Measurements from ENCODE around the gene ACACA. TPM values are rescaled to one million over a fixed set of nuclear protein-coding genes. Genes with fewer than 3 reads are reported as not detected.

ACACA gene
- total RNA-seq, 1 donor from 2014 or later, result 122 TPM

DNA sequence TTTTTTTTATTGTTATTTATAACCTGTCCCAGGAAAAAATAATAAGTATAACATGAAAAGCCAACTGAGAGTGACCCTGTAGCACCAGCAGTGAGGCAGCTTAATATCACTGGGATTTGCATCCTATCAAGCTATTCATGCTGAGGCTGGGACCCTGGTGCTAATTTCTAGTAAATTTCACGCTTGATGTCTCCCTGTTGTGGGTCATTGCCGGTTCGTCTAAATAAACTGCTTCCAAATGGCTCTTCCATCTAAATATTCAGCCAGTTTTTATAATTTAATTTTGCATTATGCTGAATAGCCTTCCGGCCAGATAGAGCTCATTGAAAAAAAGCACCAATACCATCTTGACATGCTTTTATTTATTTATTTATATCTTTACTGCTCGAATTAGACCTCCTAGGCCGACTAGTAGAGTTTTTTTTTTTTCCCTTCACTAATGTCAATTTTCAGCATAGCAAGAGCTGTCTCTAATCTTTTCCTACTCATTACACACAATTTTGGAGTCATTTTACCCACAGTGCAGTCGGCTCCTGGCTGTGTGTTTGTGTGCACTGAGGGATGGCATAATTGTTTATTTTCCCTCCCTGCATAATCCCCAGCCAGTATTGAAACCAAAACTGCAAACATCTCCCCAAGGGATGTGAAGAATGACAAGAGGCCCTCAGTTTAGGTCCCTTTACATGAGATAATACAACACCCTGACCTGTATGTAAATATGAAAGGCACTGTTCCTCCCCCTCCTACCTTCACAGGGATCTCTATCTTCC is 289.1 kb downstream of the ACACA start:
- peaks cover 4% of the 10 kb centered on the region for H3K4me1 Mint-ChIP-seq
- DNase-seq, result no peak
- peaks cover 32% of the 10 kb centered on the region for H3K36me3 Mint-ChIP-seq (ENCODE audit: low read depth)
- H3K4me3 Mint-ChIP-seq, result no peak overlapping the region
- intact Hi-C loops (cut with micrococcal nuclease), result no loop called here
- no peaks in the 10 kb centered on the region for H3K9me3 Mint-ChIP-seq
- H3K27ac Mint-ChIP-seq, result no peak overlapping the region
- H3K27me3 Mint-ChIP-seq, result no peaks in the 10 kb centered on the region

DNA sequence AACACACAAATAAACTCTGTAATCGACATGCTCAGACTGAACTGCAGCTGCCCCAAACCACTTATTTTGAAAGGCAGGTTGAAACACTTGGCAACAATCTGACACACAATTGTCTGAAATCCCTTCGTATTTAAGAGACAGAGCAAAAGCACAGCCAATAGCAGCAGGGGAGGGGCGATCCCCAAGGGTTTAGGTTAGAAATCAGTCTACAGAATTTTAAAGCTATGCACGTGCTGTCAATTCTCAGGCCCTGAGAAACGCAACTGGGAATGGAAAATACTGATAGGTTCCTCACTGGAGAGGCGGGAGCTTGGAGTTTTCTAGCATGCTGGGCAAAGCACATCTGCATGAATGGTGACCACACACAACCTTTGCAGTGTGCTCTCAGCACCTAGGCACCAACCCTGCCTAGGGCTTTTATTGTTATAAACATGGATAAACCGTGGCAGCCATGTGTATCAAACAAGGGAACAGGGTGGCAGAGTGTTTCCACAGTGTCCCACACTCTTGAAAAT is 289.9 kb downstream of the ACACA start:
- Mint-ChIP-seq H3K4me3 (no peak overlapping the region), H3K9me3 (no peaks in the 10 kb centered on the region), H3K36me3 (ENCODE audit: low read depth) (peaks cover 26% of the 10 kb centered on the region), H3K27me3 (no peaks in the 10 kb centered on the region), H3K27ac (no peak overlapping the region), H3K4me1 (peaks cover 4% of the 10 kb centered on the region)
- intact Hi-C loops (cut with micrococcal nuclease), result no loop called here
- DNase-seq, result no peak

DNA sequence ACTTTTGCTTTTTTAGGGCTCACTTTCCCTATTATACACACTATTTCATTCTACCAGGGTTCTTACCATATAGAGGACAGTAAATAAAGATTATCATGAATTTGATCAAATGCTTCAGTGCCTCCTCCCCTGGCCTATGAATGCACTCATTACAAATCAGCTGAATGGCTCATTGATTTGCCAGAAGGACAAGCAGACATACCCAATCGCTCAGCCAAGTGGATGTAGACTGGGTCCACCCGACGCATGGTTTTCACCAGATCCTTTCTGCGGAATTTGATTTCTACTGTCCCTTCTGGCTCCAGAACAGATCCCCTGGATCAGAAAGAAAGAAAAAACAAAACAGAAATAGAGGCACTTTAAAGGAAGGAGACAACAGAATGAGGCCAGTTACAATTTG is 295.3 kb downstream of the ACACA start:
- no peak overlapping the region for H3K4me3 Mint-ChIP-seq
- H3K9me3 Mint-ChIP-seq, result no peaks in the 10 kb centered on the region
- H3K36me3 Mint-ChIP-seq (ENCODE audit: low read depth), result peaks cover 28% of the 10 kb centered on the region
- no peaks in the 10 kb centered on the region for H3K4me1 Mint-ChIP-seq
- no peak for DNase-seq
- intact Hi-C loops (cut with micrococcal nuclease), result no loop called here
- no peaks in the 10 kb centered on the region for H3K27me3 Mint-ChIP-seq
- no peak overlapping the region for H3K27ac Mint-ChIP-seq

DNA sequence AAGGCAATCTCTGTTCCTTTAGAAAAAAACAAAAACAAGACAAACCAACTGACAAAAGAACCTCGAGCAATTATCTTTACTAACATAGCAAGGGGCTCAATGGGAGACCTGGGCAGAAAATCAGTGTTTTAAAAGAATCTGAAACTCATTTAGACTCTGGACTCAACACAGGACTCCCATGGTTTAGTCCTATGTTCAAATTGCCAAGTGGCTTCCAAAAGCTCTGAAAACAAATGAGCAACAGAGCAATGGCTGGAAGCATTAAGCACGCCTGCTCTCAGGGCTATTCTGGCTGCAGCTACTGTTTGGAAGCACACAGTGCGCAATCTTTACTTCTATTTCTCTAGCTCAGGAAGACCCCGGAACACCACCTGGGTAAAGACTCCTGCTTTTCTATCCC is 295.9 kb downstream of the ACACA start:
- peaks cover 29% of the 10 kb centered on the region for H3K36me3 Mint-ChIP-seq (ENCODE audit: low read depth)
- H3K27ac Mint-ChIP-seq, result no peak overlapping the region
- intact Hi-C loops (cut with micrococcal nuclease), result no loop called here
- no peak for DNase-seq
- no peaks in the 10 kb centered on the region for H3K27me3 Mint-ChIP-seq
- no peaks in the 10 kb centered on the region for H3K4me1 Mint-ChIP-seq
- H3K4me3 Mint-ChIP-seq, result no peak overlapping the region
- no peaks in the 10 kb centered on the region for H3K9me3 Mint-ChIP-seq

DNA sequence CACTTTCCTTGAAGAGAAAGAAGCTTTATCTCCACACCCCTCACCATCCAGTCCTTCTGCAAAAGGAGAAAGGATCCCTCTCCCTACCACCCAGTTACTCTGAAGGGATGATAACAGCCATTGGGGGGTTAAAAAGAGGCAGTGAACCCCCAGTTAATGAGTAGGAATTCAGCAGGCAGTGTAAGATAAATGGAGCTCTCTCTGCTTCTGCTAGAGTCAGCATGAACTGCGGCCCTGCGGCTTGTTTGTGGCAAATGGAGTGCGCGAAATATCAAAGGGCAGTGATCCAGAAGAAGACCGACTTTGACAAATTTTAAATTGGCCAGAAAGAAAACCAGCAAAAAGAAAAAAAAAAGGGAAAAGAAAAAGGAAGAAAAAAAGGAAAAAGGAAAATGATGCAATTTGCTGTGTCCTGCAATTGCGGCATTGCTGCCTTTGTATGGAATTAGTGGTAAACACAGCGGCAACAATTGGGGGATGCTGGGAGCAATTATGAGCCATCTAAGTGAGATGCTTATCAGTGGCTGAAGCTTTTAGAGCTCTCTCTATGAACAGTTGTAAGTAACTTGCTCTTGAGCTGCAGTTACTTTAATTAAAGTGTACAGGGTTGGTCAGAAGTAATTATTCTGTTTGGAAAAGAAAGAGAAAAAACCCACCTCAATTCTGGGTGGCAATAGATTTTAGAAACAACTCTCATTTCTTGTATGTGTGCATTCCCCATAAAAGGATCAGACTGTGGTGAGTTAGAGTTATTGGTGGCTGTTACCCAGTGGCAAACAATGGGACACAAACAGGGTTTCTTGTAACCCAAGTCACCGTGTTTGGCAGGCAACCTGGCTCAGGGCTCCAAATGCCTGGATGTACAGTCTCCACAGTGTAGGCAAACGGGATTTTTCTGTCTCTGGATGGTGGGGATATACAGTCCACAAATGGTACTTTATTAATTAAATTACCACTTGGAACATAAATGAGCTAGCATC is 296.6 kb downstream of the ACACA start:
- H3K27ac Mint-ChIP-seq, result no peak overlapping the region
- no peaks in the 10 kb centered on the region for H3K4me1 Mint-ChIP-seq
- H3K36me3 Mint-ChIP-seq (ENCODE audit: low read depth), result peaks cover 30% of the 10 kb centered on the region
- no peak overlapping the region for H3K4me3 Mint-ChIP-seq
- intact Hi-C loops (cut with micrococcal nuclease), result no loop called here
- no peak for DNase-seq
- no peaks in the 10 kb centered on the region for H3K9me3 Mint-ChIP-seq
- H3K27me3 Mint-ChIP-seq, result no peaks in the 10 kb centered on the region

DNA sequence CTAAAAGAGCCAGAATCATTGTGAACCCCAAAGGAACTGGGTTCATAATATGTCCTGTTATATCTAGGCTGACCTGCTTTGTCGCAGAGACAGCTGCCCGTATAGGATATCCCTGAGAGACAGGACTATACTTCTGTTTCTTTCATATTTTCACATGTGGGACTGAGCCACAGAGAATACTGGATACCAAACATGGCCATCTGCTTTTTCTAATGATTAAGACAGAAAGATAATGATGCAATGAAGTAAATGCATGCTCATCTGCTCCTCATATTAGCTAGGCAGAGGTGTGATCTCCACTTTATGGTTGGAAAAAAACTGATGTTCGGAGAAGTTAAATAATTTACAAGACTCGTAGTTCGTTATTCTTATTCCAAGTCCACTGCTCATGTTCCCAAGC is 297.5 kb downstream of the ACACA start:
- H3K4me3 Mint-ChIP-seq, result no peak overlapping the region
- peaks cover 28% of the 10 kb centered on the region for H3K36me3 Mint-ChIP-seq (ENCODE audit: low read depth)
- H3K4me1 Mint-ChIP-seq, result no peaks in the 10 kb centered on the region
- H3K9me3 Mint-ChIP-seq, result no peaks in the 10 kb centered on the region
- intact Hi-C loops (cut with micrococcal nuclease), result no loop called here
- no peak for DNase-seq
- no peak overlapping the region for H3K27ac Mint-ChIP-seq
- no peaks in the 10 kb centered on the region for H3K27me3 Mint-ChIP-seq

DNA sequence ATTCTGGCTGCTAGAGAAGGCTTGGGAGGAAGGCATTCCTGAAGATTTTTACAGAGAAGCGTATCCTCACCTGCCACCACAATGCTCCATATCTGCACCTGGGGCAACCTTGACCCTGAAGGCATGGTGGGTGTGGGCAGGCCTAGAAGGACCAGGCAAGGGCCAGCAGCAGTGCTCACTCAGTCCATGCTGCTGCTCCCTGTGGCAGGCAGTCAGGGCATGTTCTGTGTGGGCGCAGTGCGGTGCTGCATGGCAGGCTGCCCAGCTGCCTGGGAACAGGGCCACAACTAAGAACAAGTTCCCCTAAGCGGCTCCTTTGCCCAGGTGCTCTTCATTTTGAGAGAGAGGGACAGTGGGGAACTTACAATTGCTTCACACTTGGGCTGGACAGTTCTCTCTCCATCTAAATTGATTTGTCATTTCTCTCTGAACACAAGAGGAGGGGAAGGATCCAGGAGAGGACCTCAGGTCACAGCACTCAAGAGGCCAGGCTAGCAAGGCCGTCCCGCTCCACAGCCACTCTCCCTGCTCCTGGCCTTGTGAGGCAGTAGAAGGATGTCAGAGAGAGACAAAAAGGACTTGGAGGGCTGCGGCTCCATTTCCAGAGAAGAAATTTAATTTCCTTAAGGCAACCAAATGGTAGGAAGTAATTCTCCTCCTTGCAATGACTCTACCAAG is 299.1 kb downstream of the ACACA start:
- DNase-seq, result no peak
- H3K4me3 Mint-ChIP-seq, result no peak overlapping the region
- peaks cover 24% of the 10 kb centered on the region for H3K36me3 Mint-ChIP-seq (ENCODE audit: low read depth)
- no peak overlapping the region for H3K27ac Mint-ChIP-seq
- intact Hi-C loops (cut with micrococcal nuclease), result no loop called here
- no peaks in the 10 kb centered on the region for H3K4me1 Mint-ChIP-seq
- H3K27me3 Mint-ChIP-seq, result no peaks in the 10 kb centered on the region
- no peaks in the 10 kb centered on the region for H3K9me3 Mint-ChIP-seq

DNA sequence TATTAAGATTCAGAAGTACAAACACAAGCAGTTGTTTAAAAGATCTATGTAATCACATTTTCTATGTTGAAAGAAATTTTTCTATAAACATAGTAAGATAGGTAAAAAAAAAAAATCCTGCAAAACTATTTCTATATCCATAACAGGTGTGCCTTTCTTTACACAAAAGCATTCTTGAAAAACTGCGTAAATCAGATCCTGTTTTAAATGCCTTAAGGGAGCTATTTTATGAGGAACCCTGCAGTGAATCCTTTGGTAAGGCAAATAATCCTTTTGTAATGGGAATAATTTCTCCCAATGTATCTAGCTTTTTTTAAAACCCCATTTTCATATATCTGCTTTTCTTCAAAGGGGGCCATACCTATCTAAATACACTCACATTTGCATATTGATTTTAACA is 300.6 kb downstream of the ACACA start:
- no peak for DNase-seq
- Mint-ChIP-seq H3K4me1 (no peaks in the 10 kb centered on the region), H3K4me3 (no peak overlapping the region), H3K27me3 (no peaks in the 10 kb centered on the region), H3K36me3 (ENCODE audit: low read depth) (peaks cover 21% of the 10 kb centered on the region), H3K27ac (no peak overlapping the region), H3K9me3 (no peaks in the 10 kb centered on the region)
- intact Hi-C loops (cut with micrococcal nuclease), result no loop called here

DNA sequence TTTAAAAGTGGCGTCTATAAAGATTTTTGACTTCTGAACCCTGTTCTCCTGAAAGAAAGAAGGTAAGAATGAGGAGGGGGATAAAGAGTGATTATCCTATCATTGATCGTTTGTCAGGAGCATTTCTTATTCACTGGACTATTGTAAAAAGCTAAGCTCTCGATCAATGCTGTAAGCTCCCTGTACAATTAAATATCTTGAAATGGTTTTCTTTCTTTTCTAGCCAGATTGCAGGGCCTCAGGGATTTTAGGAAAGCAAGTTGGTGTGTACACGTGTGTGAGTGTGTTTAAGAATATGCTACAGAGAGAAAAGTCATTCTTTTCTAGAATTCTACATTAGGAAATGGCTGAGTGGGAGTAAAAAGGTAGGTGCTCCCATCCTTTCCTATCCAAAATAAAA is 303.4 kb downstream of the ACACA start:
- Mint-ChIP-seq H3K4me1 (peaks cover 2% of the 10 kb centered on the region), H3K27ac (no peak overlapping the region), H3K4me3 (no peak overlapping the region), H3K36me3 (ENCODE audit: low read depth) (peaks cover 12% of the 10 kb centered on the region), H3K27me3 (no peaks in the 10 kb centered on the region), H3K9me3 (no peaks in the 10 kb centered on the region)
- no peak for DNase-seq
- intact Hi-C loops (cut with micrococcal nuclease), result no loop called here

DNA sequence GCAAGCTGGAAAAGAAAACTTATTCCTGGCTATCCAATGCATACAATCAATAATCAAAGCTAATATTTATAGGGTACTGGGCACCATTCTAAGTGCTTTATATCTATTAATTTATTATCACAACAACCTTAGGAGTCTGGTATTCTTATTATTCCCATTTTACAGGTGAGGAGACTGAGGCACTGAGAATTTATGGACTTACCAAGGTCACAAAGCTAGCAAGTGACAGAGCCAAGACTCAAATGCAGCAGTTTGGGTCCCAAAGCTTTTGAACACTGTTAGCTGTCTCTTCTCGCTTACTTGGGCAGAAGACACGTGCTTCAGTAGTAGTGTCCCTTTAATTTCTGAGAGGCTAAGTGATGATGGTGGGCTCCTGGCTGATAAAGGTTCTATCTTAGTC is 305.3 kb downstream of the ACACA start:
- H3K27ac Mint-ChIP-seq, result no peak overlapping the region
- H3K4me3 Mint-ChIP-seq, result no peak overlapping the region
- no peaks in the 10 kb centered on the region for H3K9me3 Mint-ChIP-seq
- intact Hi-C loops (cut with micrococcal nuclease), result no loop called here
- peaks cover 22% of the 10 kb centered on the region for H3K36me3 Mint-ChIP-seq (ENCODE audit: low read depth)
- no peak for DNase-seq
- H3K27me3 Mint-ChIP-seq, result no peaks in the 10 kb centered on the region
- peaks cover 2% of the 10 kb centered on the region for H3K4me1 Mint-ChIP-seq

DNA sequence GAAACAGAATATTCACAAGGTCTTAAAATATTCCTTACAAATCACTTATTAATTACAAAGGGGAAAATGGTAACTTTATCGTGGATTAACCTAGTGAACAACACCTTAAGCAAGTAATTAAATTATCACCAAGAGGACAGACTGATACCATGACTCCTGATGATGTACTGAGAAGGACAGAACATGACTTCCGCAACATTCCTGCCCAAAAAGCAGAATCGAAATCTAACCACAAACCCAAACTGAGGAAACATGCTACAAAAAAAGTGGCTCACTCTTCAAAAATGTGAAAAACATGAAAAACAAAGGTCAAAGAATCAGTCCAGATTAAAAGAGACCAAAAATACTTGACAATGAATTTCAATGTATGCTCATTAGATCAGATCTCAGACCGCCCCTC is 306.4 kb downstream of the ACACA start:
- DNase-seq, result no peak
- Mint-ChIP-seq H3K27me3 (no peaks in the 10 kb centered on the region), H3K4me1 (peaks cover 2% of the 10 kb centered on the region), H3K27ac (no peak overlapping the region), H3K9me3 (no peaks in the 10 kb centered on the region), H3K36me3 (ENCODE audit: low read depth) (peaks cover 28% of the 10 kb centered on the region), H3K4me3 (no peak overlapping the region)
- intact Hi-C loops (cut with micrococcal nuclease), result no loop called here

DNA sequence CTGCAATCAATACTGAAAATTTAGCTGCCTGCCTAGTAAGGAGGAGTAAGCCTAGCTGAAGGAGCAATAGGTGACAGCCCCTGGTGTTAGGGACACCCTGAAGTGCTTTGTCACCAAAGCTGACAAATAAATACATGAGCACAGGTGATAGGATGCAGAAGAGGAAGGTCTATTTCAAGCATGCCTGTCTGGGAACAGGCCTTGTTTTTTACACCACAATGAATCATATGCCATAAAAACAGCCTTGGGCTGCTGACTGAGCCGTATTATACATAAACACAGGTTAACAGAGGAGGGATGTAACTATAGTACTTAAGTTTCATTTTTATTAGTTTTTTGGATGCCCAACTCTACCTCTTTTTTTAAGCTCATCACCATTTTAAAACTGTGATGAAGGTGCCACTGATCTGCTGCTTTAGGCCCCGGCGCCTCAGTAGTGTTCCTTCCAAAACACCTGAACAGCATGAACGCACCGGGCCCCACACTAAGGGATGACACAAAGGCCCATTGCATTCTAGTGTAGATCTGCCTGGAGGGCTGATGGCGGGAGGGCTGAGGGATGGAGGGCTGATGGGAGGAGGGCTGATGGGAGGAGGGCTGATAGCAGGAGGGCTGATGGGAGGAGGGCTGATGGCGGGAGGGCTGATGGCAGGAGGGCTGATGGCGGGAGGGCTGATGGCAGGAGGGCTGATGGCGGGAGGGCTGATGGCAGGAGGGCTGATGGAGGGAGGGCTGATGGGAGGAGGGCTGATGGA is 307.5 kb downstream of the ACACA start:
- Mint-ChIP-seq H3K27ac (no peak overlapping the region), H3K36me3 (ENCODE audit: low read depth) (peaks cover 35% of the 10 kb centered on the region), H3K9me3 (no peaks in the 10 kb centered on the region), H3K27me3 (no peaks in the 10 kb centered on the region), H3K4me3 (no peak overlapping the region), H3K4me1 (peaks cover 7% of the 10 kb centered on the region)
- intact Hi-C loops (cut with micrococcal nuclease), result no loop called here
- no peak for DNase-seq

DNA sequence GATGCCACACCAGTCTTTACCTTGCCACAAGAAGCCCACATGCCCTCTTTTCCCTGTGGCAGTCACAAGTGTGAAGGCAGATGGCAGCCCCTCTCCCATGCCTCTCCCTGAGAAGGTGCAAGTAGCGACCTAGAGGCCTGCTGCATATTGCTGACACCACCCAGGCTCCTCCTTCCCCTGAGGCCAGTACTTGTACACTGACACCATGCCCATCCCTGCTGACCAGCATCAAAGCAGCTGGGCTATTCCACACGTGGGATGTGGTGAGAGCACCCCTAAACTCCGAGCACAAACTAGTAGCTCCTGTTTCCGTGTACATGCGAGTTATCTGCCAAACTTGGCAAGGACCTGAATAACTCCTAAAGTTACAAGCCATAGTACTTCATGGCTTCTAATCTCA is 308.5 kb downstream of the ACACA start:
- H3K9me3 Mint-ChIP-seq, result no peaks in the 10 kb centered on the region

More for the DNA sequence above, 308.5 kb downstream of the ACACA start:
- Mint-ChIP-seq H3K4me3 (no peak overlapping the region), H3K27ac (no peak overlapping the region), H3K27me3 (no peaks in the 10 kb centered on the region), H3K4me1 (peaks cover 7% of the 10 kb centered on the region), H3K36me3 (ENCODE audit: low read depth) (peaks cover 37% of the 10 kb centered on the region)
- intact Hi-C loops (cut with micrococcal nuclease), result no loop called here
- DNase-seq, result no peak

All from activated CD4-positive, alpha-beta T cell treated with anti-CD3 and anti-CD28 coated beads, Interleukin-2, amount 10 ng/mL, durations not matched to agents 24 days and 14 days (primary cell).